ENCODE measurements around the gene CDC25A.
A peak's percentile ranks its signal among the peaks of the same experiment; 100 is the strongest.

The CDC25A gene

GRCh38 chr3:48194446-48195071 lies 6.3 kb upstream of the CDC25A start:
- no peak for DNase-seq

DNA sequence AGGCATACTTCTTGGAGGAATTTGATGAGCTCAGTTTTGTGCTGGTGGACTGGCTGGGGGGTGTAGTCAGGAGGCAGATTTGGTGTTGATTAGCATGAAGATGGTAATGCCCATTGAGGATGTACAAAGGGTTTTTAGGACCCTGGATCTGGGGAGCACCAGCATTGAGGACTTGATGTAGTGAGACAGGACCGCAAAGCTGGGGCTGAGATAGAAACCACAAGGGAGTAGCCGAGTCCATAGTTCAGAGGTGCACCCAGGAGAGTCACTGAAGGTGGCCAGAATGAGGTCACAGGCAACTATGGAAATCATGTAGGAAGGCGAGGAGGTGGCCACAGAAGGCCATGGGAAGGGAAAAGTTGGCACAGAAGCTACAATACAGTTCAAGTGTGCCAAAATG lies 2.7 kb upstream of the CDC25A start:
- DNase-seq: no peak

DNA sequence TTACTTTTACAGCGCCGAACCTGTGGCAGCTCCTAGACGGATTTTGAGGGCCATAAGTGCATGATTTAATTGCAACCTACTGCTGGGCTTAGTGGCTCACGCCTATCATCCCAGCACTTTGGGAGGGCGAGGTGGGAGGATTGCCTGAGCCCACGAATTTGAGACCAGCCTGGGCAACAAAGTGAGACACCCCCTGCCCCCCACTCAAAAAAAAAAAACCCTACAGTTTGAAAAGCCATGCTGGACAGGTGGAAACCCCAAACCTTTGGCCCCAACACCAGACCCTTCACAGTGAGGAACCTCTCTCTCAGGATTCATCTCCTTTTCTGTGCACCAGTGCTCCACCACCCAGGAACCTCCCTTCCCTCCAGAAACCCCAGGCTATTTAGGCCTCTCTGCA lies 1.1 kb upstream of the CDC25A start:
- DNase-seq: no peak

- DNase-seq: peak; percentile 30
Measured at GRCh38 chr3:48187579-48188265, 495 bp downstream of the CDC25A start.

GRCh38 chr3:48187301-48187578 lies 977 bp downstream of the CDC25A start:
- DNase-seq: no peak

DNA sequence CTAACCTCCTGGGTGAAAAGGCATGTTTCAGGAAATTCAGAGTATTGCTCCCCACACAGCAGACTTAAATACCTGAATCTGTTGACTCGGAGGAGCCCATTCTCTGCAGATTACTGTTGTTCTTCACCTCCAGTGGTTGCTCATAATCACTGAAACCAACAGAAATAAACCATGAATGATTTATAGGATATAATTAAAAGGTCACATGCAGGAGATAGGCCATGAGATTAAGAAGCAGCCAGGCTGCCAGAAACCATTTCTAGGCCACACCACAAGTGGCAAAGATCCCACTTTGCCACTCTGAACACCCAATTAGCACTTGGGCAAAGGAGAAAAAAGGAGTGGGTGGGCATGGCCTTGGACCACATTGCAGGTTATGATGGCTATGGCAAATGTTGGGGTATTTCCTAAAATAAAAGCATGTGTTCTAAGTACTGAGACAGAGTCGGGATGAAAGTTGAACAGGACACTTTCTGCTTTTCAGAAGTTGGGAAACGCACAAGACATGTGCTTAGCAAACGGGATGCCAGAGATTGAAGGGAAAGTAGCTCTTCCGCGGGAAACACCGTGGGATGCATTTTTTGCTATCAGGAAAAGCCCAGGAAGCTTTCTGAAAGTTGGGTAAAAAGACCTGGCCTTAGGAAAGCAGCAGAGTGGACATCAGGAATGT lies 1.5 kb downstream of the CDC25A start:
- no peak for DNase-seq

DNA sequence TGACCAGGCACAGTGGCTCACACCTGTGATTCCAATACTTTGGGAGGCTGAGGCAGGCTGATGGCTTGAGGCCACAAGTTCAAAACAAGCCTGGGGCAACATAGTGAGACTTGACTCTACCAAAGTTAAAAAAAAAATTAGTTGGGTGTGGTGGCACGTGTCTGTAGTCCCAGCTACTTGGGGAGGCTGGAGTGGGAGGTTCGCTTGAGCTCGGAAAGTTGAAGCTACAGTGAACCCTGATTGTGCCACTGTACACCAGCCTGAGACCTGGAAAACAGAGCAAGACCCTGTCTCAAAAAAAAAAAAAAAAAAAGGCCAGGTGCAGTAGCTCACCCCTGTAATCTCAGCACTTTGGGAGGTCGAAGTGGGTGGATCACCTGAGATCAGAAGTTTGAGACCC lies 3.1 kb downstream of the CDC25A start:
- DNase-seq: no peak

- DNase-seq: no peak
Measured at GRCh38 chr3:48184299-48184698, 3.9 kb downstream of the CDC25A start.

DNA sequence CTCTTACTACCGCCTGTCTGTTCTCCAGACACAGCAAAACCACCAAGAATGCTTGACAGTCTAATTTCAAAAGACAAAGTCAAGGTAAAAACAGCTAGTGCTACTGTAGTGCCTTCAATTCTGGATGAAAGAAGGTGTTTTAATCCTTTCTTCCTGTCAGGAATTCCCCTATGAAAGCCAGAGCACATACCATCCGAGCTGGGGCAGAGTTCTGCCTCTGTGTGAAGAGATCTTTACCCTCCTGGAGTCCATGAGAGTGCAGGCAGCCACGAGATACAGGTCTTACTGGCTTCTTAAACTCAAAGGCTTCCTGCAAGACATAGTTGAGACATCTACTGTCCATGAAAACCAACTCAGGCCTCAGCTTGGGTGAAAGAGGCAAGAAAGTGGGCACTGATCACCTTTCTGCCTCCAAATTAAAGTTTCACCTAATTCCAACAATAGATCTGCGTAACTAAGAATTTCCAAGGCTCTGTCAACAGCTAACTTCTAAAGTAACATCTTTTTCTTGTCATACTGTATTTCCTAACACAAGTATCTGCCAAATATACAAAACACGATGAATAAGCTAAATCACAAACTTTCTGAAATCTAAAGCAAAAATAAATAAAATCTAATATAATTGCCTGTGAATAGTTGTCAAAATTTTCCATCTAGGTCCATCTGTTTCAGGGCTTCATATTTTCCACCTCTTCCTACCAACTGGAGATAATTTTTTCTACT lies 7.5 kb downstream of the CDC25A start:
- DNase-seq: no peak

DNA sequence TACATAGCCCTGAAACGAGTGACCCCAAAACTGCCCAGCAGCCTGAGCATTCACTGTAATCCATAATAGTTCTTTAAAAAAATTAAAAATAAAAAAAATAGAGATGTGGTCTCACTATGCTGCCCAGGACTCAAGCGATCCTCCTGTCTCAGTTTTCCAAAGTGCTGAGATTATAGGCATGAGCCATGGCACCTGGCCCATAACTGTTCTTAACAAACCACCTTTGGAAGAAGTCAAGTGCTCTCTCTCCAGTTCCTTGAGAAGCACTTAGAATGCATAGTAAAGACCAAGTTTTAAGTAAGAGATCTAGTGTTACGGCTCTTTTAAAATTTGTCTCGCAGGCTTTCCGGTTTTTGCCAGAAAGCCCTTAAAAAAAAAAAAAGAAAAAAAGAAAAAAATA lies 8.2 kb downstream of the CDC25A start:
- DNase-seq: no peak

DNA sequence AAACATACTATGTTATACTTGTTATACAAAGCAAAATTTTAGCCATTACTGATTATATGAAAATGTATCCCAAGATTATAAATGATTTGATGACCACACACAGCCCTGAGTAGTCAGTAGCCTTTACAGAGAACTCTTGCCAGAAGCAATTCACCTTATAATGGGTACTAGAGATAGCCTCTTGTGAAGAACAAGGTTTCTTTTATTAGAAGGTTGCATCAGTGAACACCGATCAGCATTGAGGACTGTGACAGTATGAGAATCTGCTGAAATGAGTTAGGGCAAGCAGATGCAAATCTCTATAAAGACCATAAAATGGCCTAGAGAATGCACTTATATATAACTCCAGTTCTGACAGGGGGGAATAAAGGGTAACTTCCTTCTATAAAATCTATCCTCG lies 10.1 kb downstream of the CDC25A start:
- no peak for DNase-seq

DNA sequence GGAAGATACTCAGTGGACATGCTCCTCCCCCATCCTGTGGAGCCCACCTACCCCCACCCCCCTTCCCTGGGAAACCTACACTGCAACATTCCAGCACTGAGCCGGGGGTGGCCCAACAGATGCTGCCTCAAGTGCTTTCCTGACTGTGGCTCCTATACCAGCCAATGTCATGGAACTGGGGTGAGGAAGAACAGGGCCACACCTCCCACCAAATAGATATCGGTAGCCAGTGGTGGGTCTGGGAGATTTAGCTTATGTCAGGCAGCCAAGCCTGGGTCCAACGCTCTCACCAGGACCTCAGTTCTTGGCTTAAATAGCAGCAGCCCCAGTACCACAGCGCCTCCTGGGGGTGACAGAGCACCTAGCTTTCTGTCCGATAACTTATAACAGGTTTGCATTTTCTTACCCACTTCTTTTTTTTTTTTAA lies 30.3 kb downstream of the CDC25A start:
- DNase-seq: peak; percentile 46

DNA sequence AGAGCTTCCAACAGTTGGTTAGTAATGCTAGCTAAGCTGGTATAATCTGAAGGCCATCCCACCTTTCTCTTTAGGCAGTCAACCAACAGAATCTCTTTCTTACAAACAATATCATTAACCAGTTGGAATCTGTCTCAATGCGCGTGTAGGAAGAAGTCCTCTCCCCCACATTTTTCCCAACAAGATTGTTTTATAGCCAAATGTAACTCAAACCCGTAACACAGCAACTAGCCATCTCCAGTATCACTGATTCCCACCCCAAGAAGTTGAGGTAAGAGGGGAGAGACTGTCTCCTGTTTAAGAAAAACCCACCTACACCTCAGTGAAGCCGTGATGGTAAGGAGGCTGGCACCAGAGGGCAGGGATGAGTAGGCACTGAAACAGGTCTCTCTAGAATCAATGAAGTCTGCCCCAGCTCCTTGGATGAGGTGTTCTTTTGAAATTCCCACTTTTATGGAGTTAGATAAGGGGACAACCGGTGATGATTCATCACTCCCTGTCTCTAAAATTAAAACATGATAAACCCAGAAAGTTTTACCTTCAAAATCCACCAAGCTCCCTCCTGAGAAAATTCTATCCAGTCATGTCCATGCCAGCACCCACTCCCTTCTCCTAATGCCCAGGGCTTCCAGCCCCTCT lies 30.9 kb downstream of the CDC25A start:
- no peak for DNase-seq

DNA sequence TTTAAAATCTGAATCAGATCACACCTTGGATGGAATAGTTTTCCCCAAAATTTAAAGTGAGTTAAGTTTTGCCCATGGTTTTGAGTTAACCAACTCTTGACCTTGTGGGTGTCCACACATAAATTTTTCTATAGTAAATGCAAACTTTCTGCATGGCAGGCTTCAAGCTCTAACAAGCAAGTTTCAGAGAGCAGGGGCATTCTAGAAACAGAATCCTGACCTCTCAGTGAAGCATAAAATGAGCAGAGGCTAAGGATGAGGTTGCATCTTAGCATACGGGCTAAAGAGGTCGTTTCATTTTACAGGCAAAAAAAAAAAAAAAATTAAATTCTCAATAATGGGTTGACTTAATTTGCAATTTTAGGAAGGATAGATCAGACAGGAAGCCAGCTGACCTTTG lies 32.1 kb downstream of the CDC25A start:
- no peak for DNase-seq

DNA sequence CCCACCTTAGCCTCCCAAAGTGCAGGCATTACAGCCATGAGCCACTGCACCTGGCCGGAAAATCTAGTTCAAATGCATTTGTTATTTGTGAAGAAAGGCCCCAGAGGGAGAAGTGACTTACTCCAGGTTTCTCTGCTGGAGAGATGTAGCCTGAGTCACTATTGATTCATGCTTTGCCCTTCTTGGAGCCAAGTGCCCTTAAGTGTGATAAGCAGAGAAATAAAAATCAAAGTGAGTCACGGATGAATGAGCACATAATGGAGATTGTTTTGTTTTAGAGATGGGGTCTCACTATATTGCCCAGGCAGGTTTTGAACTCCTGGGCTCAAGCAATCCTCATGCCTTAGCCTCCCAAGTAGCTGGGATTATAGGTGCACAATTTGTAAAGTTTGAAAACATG lies 33.1 kb downstream of the CDC25A start:
- DNase-seq: no peak

- DNase-seq: no peak
Measured at GRCh38 chr3:48151807-48152427, 36.3 kb downstream of the CDC25A start.

DNA sequence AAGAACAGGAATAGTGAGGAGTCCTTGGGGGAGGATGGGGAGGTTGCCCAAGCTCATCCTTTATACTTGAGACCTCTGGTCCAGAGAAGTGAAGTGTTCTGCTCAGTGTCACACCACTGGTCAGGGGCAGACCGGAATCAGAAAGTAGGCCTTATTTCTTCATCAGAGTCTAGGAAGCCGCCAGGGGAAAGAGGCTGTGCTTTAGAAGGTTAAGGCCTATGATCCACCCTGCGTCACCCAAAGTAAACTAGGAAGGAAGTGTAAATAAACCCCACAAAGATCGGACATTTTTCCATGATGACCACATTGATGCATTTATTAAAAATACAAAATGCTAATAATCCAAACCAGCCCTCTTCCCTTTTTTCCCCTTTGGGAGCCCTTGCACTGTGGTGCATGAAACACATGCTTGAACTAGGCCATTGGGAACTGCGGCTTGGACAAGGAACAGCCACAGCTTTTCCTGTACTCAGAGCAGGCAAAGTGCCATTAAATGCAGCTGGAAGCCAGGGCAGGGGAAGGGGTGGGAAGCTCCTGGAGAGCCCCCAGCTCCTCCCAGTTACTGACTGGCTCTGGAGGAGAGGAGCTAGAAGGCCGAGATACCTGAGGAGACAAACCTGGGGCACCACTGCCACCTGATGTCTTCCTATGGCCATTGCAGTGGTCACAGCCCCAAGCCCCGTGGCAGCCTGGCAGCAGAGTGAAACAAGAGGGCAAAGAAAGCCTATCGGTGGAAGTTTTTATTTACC lies 37.0 kb downstream of the CDC25A start:
- peak; percentile 44 for DNase-seq

- DNase-seq: no peak
Measured at GRCh38 chr3:48143992-48144391, 44.2 kb downstream of the CDC25A start.

- no peak for DNase-seq
Measured at GRCh38 chr3:48143567-48143966, 44.6 kb downstream of the CDC25A start.

GRCh38 chr3:48142316-48142870 lies 45.8 kb downstream of the CDC25A start:
- no peak for DNase-seq

DNA sequence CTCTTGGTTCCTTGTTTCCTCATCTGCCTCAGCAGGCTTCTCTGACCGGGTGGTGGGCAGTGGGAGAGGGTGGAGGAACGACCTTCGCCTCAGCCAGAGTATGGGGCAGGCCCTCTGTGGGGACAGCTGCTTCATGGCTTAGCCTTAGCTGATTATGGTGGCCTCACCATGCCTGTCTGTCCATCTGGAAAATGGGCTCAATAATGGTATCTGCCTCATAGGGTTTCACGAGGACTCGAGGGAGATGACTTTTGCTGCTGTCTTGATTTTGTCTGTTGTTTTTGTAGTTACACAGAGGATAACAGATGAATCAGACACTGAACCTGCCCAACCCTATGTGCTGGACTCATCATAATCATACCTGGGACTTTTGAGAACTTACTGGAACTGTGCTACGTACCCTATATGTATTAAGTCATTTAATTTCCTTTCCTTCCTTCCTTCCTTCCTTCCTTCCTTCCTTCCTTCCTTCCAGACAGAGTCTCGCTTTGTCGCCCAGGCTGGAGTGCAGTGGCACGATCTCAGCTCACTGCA lies 46.5 kb downstream of the CDC25A start:
- no peak for DNase-seq

All from activated naive CD4-positive, alpha-beta T cell treated with anti-CD3 and anti-CD28 coated beads, Interleukin-2, amount 50 U/mL, for 16 hours (primary cell).